Cardiac muscle cell (in vitro differentiated cells and primary cell): ENCODE results near the gene HBE1. TPM values are rescaled to one million over a fixed set of nuclear protein-coding genes. Genes with fewer than 3 reads are reported as not detected.
A peak's percentile ranks its signal among the peaks of the same experiment; 100 is the strongest.

Source experiments
- DNase-seq, 2 donors: peaks; one replicate each; pipeline versions ENCODE4 v3.0.0 to v3.0.0-alpha.2; 2010 to 2017; ENCODE audit warnings: low read depth in 1 of 2, low spot score in 1 of 2
- H3K27ac ChIP-seq: fragments of 200-600 bp; sonication (generic); 2 replicates; pipeline ENCODE4 v1.5.1; 2016
- H3K27me3 ChIP-seq: fragments of 200-600 bp; sonication (generic); 2 replicates; pipeline ENCODE4 v1.6.0; 2016; ENCODE audit warnings: control low read depth
- H3K36me3 ChIP-seq: fragments of 200-600 bp; sonication (generic); 2 replicates; pipeline ENCODE4 v1.5.1; 2016; ENCODE audit warnings: control low read depth
- H3K4me1 ChIP-seq: fragments of 200-600 bp; sonication (generic); 2 replicates; pipeline ENCODE4 v1.8.1; 2017; ENCODE audit warnings: low read depth, mild to moderate bottlenecking, mixed run types
- H3K4me3 ChIP-seq: fragments of 200-600 bp; sonication (generic); 2 replicates; pipeline ENCODE4 v1.5.1; 2016; ENCODE audit warnings: mild to moderate bottlenecking
- H3K9me3 ChIP-seq: fragments of 200-600 bp; sonication (generic); 2 replicates; pipeline ENCODE4 v1.5.1; 2017; ENCODE audit warnings: low read depth, mild to moderate bottlenecking, control low read depth
- polyA plus RNA-seq: library from polyadenylated mRNA; unstranded; fragments of >200 nt; fragmentation: Nextera tagmentation; extraction: Ambion mirVana; gene quantifications from 2 replicates; pipeline ENCODE4 v1.2.1, GENCODE V29; 2016
- total RNA-seq: library from RNA; depleted of rRNA; stranded (reverse); fragments of >200 nt; gene quantifications from 2 replicates; pipeline ENCODE4 v1.2.3, GENCODE V29; 2016
- TF ChIP-seq, protein P1 (sequence below): IDR thresholded peaks from 2 replicates; pipeline ENCODE4 v1.5.1; 2012; ENCODE audit warnings: low read depth, mild to moderate bottlenecking, low read length

Gene HBE1
- total and polyA plus RNA-seq, 2 experiments from 2014 or later: 0.23 to 0.51 TPM

DNA sequence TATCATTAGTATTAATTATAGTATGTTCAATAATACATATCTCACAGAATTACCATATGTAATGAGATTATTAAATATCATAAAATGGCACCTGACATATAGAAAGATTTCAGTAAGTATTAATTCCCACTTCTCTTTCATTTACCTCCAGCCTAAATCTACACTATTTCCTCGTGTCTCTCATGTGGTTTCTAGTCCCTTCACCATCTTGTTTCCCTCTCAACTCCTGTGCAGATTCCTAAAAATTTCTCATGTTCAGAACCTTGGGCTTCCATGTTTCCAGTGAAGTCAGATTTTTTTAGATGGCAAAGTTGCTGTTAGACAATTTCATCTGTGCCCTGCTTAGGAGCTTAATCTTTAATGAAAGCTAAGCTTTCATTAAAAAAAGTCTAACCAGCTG, 14.1 kb upstream of the HBE1 start:
- Histone ChIP-seq H3K4me1 (no peaks in the 10 kb centered on the region), H3K36me3 (no peaks in the 10 kb centered on the region), H3K4me3 (no peak overlapping the region), H3K27me3 (no peaks in the 10 kb centered on the region), H3K9me3 (no peaks in the 10 kb centered on the region), H3K27ac (no peak overlapping the region)
- no peak for DNase-seq
- TF ChIP-seq, protein P1, sequence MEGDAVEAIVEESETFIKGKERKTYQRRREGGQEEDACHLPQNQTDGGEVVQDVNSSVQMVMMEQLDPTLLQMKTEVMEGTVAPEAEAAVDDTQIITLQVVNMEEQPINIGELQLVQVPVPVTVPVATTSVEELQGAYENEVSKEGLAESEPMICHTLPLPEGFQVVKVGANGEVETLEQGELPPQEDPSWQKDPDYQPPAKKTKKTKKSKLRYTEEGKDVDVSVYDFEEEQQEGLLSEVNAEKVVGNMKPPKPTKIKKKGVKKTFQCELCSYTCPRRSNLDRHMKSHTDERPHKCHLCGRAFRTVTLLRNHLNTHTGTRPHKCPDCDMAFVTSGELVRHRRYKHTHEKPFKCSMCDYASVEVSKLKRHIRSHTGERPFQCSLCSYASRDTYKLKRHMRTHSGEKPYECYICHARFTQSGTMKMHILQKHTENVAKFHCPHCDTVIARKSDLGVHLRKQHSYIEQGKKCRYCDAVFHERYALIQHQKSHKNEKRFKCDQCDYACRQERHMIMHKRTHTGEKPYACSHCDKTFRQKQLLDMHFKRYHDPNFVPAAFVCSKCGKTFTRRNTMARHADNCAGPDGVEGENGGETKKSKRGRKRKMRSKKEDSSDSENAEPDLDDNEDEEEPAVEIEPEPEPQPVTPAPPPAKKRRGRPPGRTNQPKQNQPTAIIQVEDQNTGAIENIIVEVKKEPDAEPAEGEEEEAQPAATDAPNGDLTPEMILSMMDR: no peak

DNA sequence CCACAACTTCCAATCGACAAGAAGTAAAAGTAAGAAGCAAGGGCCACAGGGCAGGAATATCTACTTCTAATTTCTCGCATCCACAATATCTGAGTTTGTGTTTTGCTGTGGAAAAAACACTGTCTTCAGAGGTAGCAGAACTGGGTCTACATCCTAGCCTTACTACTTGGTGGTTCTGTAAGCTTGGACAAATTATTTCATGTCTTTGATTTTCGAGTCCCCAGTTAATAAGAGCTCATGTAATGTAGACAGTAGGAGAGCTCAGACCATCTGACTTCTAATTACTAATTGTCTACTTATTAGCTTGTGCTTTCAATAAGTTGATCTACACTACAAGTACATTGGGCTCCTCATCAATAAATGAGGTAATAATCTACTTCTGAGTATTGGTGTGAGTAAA, 13.3 kb upstream of the HBE1 start:
- H3K9me3 ChIP-seq: no peaks in the 10 kb centered on the region
- TF ChIP-seq, protein P1: no peak
- no peak overlapping the region for H3K4me3 ChIP-seq
- H3K27me3 ChIP-seq: no peaks in the 10 kb centered on the region
- H3K4me1 ChIP-seq: no peaks in the 10 kb centered on the region
- no peaks in the 10 kb centered on the region for H3K36me3 ChIP-seq
- DNase-seq: no peak
- H3K27ac ChIP-seq: no peak overlapping the region

DNA sequence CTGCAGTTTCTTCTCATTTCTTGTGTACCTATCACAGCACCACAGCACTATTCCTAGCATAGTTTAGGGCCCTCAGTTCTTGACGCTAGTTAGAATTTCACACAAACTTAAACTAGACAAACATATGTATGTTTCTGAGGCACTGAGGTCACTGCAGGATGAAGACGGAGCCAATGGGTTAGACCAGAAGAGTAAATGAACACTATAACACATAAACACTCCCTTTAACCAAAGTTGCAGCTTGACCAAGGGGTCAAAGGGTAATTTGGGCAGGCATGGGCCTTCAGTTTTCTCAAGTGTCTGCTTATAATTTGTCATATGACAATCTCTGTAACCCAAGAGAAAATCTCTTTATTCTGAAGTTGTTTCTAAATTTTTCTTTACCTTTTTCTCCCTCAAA, 12.9 kb upstream of the HBE1 start:
- Histone ChIP-seq H3K9me3 (no peaks in the 10 kb centered on the region), H3K4me3 (no peak overlapping the region), H3K36me3 (no peaks in the 10 kb centered on the region), H3K27ac (no peak overlapping the region), H3K27me3 (no peaks in the 10 kb centered on the region), H3K4me1 (no peaks in the 10 kb centered on the region)
- TF ChIP-seq, protein P1: no peak
- DNase-seq: no peak

DNA sequence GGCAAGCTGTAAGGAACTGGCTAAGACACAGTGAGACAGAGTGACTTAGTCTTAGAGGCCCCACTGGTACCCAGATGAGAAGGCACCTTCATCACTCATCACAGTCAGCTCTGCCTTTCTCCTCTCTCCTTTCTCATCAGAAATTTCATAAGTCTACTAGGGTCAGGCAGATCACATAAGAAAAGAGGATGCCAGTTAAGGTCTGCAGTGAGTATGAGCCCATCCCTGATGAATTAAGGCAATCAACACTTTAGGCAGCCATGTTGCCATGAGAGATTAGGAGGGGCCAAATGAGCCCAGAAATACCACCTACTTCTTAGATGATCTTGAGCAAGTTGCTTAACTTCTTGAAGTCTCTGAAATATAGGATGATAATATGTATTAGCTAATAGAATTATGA, 11.9 kb upstream of the HBE1 start:
- Histone ChIP-seq H3K27me3 (no peaks in the 10 kb centered on the region), H3K4me1 (no peaks in the 10 kb centered on the region), H3K36me3 (no peaks in the 10 kb centered on the region), H3K9me3 (no peaks in the 10 kb centered on the region), H3K27ac (no peak overlapping the region), H3K4me3 (no peak overlapping the region)
- DNase-seq: no peak
- TF ChIP-seq, protein P1: no peak

DNA sequence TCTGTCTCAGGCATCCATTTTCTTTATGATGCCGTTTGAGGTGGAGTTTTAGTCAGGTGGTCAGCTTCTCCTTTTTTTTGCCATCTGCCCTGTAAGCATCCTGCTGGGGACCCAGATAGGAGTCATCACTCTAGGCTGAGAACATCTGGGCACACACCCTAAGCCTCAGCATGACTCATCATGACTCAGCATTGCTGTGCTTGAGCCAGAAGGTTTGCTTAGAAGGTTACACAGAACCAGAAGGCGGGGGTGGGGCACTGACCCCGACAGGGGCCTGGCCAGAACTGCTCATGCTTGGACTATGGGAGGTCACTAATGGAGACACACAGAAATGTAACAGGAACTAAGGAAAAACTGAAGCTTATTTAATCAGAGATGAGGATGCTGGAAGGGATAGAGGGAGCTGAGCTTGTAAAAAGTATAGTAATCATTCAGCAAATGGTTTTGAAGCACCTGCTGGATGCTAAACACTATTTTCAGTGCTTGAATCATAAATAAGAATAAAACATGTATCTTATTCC, 10.9 kb upstream of the HBE1 start:
- Histone ChIP-seq H3K36me3 (no peaks in the 10 kb centered on the region), H3K9me3 (no peaks in the 10 kb centered on the region)
- peak; percentile 11 to 96 for DNase-seq

More for the DNA sequence above, 10.9 kb upstream of the HBE1 start:
- no peaks in the 10 kb centered on the region for H3K27me3 ChIP-seq
- H3K4me1 ChIP-seq: no peaks in the 10 kb centered on the region
- no peak overlapping the region for H3K27ac ChIP-seq
- H3K4me3 ChIP-seq: no peak overlapping the region
- TF ChIP-seq, protein P1: no peak
